ENCODE results near the gene CDRT4. TPM values are rescaled to one million over a fixed set of nuclear protein-coding genes. Genes with fewer than 3 reads are reported as not detected.

Gene CDRT4
- total RNA-seq, 3 donors from 2014 or later (not counting 1 experiment from before 2014, with no cell fraction given) = 5.5 to 14.0 (median 11.8) TPM

DNA sequence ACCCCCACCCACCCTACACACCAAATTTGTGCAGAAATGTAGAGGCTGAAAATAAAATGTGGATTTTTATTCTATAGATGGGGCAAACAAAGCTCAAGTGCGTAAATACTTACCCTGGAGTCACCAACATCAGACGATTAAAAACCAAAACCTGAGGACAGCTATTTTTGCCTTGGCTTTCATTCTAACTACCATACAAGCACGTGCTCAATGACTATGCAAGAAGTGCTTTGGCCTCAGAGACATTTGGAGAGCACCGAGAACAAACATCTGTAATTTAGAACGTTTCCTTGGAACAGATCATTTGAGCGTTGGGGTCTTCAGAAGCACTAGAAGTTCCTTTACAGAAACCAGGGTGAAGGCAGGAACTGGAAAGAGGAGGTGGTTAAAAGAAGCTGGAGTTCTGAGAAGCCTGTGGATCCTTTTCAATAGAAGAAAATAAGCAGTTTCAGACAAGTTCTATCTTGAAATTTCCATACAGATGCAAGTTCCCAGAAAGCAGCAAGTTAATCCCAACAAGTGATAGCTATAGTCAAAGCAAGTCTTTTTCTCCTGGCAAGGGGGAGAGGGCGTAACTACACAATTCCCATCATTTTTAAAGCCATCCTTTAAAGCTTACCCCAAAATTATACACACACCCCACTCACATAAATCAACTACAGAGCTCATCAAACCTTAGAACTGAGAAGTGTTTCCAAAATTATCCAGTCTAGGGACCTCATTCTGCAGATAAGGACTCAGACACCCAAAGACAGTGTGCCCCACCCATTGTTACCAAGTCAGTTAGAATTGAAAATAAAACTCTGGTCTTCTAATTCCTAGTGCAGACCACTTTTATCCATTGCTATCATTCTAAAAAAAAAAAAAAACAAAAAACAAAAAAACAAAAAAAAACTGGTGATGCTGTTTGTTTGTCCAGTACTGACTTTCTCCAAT is 29.6 kb upstream of the CDRT4 start:
- Histone ChIP-seq H3K36me3 (ENCODE audit: control insufficient read depth, insufficient read depth, low read length) (peaks cover 4% of the 10 kb centered on the region), H3K27ac (ENCODE audit: low read length) (no peak overlapping the region), H3K27me3 (ENCODE audit: control insufficient read depth, insufficient read depth, low read length) (no peaks in the 10 kb centered on the region), H3K9me3 (ENCODE audit: control insufficient read depth, insufficient read depth, low read length) (no peaks in the 10 kb centered on the region), H3K4me1 (ENCODE audit: control insufficient read depth, insufficient read depth, low read length) (no peaks in the 10 kb centered on the region), H3K4me3 (ENCODE audit: low read length) (no peak overlapping the region)
- WGBS (ENCODE audit: insufficient coverage) = 96% methylated on average over 7 of the region's 7 CpGs
- Mint-ChIP-seq H3K27ac (no peak overlapping the region), H3K9me3 (no peaks in the 10 kb centered on the region), H3K4me1 (peaks cover 5 to 7% of the 10 kb centered on the region in 2 donors), H3K27me3 (ENCODE audit: low read depth in 2 of 2) (no peaks in the 10 kb centered on the region), H3K36me3 (no peaks in the 10 kb centered on the region), H3K4me3 (no peak overlapping the region)
- ATAC-seq (no peak), DNase-seq (no peak)
- TF ChIP-seq, protein P1, sequence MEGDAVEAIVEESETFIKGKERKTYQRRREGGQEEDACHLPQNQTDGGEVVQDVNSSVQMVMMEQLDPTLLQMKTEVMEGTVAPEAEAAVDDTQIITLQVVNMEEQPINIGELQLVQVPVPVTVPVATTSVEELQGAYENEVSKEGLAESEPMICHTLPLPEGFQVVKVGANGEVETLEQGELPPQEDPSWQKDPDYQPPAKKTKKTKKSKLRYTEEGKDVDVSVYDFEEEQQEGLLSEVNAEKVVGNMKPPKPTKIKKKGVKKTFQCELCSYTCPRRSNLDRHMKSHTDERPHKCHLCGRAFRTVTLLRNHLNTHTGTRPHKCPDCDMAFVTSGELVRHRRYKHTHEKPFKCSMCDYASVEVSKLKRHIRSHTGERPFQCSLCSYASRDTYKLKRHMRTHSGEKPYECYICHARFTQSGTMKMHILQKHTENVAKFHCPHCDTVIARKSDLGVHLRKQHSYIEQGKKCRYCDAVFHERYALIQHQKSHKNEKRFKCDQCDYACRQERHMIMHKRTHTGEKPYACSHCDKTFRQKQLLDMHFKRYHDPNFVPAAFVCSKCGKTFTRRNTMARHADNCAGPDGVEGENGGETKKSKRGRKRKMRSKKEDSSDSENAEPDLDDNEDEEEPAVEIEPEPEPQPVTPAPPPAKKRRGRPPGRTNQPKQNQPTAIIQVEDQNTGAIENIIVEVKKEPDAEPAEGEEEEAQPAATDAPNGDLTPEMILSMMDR (IDR thresholded peaks at IDR 0.05) = no peak
- intact Hi-C loops (cut with micrococcal nuclease) = no loop called here

DNA sequence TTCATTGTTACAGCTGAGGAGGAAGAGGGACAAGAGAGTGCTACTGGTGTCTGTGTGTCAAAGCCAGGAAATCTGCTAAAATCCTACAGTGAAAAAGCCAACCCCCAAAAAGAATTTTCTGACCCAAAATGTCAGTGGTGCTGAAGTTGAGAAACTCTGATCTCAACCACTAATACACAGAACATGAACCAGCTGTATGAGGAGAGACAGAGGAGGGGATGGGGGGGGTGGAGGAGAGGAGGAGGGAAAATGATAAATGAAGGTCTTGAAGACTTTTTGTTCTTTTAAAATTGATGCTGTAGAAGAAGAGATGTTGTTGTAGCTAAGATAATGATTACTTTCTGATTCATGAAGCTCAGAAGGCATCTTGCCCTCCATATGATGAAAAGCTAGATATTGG is 27.4 kb upstream of the CDRT4 start:
- Histone ChIP-seq H3K27ac (ENCODE audit: low read length) (no peak overlapping the region), H3K4me1 (ENCODE audit: control insufficient read depth, insufficient read depth, low read length) (no peaks in the 10 kb centered on the region), H3K36me3 (ENCODE audit: control insufficient read depth, insufficient read depth, low read length) (peaks cover 2% of the 10 kb centered on the region), H3K27me3 (ENCODE audit: control insufficient read depth, insufficient read depth, low read length) (no peaks in the 10 kb centered on the region), H3K9me3 (ENCODE audit: control insufficient read depth, insufficient read depth, low read length) (no peaks in the 10 kb centered on the region), H3K4me3 (ENCODE audit: low read length) (no peak overlapping the region)
- H3K4me3 Mint-ChIP-seq = no peak overlapping the region
- ATAC-seq = no peak
- intact Hi-C loops (cut with micrococcal nuclease) = no loop called here
- peaks cover 10 to 14% of the 10 kb centered on the region in 2 donors for H3K4me1 Mint-ChIP-seq
- H3K9me3 Mint-ChIP-seq = no peaks in the 10 kb centered on the region
- no peaks in the 10 kb centered on the region for H3K36me3 Mint-ChIP-seq
- no peak for DNase-seq
- peak overlapping the region in 1 of 2 donors; percentile 11 for H3K27ac Mint-ChIP-seq
- H3K27me3 Mint-ChIP-seq (ENCODE audit: low read depth in 2 of 2) = no peaks in the 10 kb centered on the region
- TF ChIP-seq, protein P1 (IDR thresholded peaks at IDR 0.05) = no peak

DNA sequence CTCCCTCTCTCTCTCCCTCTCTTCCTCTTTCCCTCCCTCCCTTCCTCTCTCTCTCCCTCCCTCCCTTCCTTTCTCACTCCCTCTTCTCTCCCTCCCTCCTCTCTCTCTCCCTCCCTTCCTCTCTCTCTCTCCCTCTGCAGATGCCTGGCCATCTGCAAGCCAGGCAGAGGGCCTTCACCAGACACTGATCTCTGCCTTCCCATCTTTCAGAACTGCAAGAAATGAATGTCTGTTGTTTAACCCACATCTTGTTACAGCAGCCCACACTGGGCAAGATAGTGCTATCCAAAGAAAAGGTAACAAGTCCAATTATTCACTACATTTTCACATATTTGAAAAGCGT is 26.2 kb upstream of the CDRT4 start:
- Mint-ChIP-seq H3K9me3 (no peaks in the 10 kb centered on the region), H3K27me3 (ENCODE audit: low read depth in 2 of 2) (no peaks in the 10 kb centered on the region), H3K27ac (no peak overlapping the region), H3K4me3 (no peak overlapping the region), H3K4me1 (peaks cover 10 to 14% of the 10 kb centered on the region in 2 donors), H3K36me3 (no peaks in the 10 kb centered on the region)
- TF ChIP-seq, protein P1 (IDR thresholded peaks at IDR 0.05) = no peak
- H3K27me3 ChIP-seq (ENCODE audit: control insufficient read depth, insufficient read depth, low read length) = no peaks in the 10 kb centered on the region
- no peaks in the 10 kb centered on the region for H3K4me1 ChIP-seq (ENCODE audit: control insufficient read depth, insufficient read depth, low read length)
- H3K4me3 ChIP-seq (ENCODE audit: low read length) = no peak overlapping the region
- H3K36me3 ChIP-seq (ENCODE audit: control insufficient read depth, insufficient read depth, low read length) = peaks cover 2% of the 10 kb centered on the region
- no peaks in the 10 kb centered on the region for H3K9me3 ChIP-seq (ENCODE audit: control insufficient read depth, insufficient read depth, low read length)
- 0% methylated on average over 1 of the region's 1 CpG for WGBS (ENCODE audit: insufficient coverage)
- no peak overlapping the region for H3K27ac ChIP-seq (ENCODE audit: low read length)
- ATAC-seq (no peak), DNase-seq (no peak)
- intact Hi-C loops (cut with micrococcal nuclease) = no loop called here
